GM18519 (cell line): ENCODE results near the gene GABBR2.

ENCODE experiments used
- ATAC-seq: cut with Tn5 transposase; IDR thresholded peaks from one replicate; pipeline ENCODE4 v1.9.1; 2021; ENCODE audit warnings: mild to moderate bottlenecking, moderate library complexity; ENCODE audit not compliant: unreplicated experiment, low FRiP score

The GABBR2 gene

GRCh38 chr9:98708933-98709911 is at the start of gene GABBR2:
TSS of gene GABBR2 (minus strand) at chr9:98708935. CDS start at chr9:98708737, 198 bp downstream.
- no peak for ATAC-seq

DNA sequence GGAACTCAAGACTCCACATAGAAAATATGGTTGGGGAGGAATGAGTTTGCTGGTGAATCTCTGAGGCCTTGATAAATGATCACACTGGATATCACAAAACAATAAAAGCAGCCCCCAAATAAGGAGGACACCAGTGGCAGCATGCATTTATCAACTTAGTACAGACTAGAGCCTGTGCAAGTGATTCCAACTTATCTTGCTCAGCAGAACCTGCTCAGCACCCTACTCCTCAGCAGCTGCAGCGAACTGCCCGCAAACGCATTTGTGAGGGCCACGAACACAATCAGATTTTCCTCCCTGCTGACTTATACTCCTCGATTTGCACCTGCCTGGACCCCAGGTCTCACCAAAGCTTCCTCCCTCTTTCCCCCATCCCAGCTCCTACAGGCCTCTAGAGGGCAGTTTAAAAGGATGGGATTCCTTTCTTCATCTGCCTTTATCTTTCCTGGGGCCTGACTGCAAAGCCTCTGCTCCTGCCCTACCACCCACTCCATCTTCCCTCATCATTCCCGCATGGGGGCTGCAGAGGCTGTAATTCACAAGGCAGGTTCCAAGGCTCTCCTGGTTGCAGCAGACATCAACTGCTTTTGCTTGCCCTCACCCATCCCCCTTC is 46.4 kb upstream of the GABBR2 start:
- ATAC-seq: no peak

DNA sequence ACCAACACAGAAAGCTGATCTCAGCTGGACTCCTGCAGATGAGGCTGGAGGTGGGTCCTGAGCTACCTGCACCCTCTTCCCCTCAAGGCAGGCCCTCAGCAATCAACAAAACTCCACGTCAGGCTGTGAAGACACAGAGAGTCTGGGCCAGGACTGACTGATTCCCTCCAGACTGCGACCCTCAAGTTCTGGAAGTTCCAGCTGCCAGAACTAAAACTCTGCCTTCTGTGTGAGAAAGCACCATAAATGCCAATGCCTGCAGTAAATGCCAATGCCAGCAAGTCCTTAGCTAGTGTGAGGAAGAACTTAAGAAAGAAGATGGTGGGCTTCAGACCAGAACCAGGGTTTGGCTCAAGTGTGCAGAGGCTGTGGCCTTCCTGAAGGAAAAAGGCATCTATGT is 42.5 kb upstream of the GABBR2 start:
- no peak for ATAC-seq

GRCh38 chr9:98750364-98751060 is 41.8 kb upstream of the GABBR2 start:
- no peak for ATAC-seq

DNA sequence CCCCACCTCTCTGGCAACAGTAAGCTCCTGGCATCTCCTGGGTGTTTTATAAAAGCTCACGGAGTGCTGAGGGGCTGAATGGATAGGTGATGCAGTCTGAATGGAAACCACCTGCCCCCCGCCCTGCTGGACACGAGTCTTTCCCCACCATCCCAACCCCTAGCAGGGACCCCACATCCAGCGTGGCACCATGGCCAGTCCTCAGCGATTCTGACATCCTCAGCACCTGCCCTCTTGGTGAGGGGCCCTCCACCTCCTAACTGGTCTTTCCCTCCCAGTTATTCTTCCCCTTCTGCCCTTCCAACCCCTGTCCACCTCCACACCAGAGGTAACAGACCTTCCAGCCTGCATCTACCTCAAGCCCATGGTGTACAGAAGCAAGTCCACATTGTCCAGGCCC is 38.7 kb upstream of the GABBR2 start:
- ATAC-seq: no peak

GRCh38 chr9:98745470-98745869 is 36.7 kb upstream of the GABBR2 start:
- no peak for ATAC-seq

- ATAC-seq: no peak
These were observed 35.3 kb upstream of the GABBR2 start for GRCh38 chr9:98743818-98744611.

DNA sequence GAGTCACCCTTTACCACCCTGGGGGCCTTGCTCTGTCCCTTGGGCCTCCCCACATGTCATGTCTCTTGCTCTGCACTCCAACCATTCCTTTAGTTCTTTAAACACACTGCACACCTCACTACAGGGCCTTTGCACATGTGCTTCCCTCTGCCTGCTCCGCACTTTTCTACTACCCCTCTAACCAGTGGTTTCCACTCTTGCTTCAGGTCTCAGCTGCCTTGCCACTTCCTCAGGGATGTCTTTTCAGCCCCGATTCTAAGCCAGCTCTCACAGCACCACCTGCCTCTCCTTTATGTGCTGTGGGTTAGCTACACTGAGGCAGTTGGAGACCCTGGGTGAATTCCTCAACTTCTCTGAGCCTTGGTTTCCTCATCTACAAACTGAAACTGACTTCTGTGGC is 34.6 kb upstream of the GABBR2 start:
- ATAC-seq: no peak

GRCh38 chr9:98742325-98743280 is 33.9 kb upstream of the GABBR2 start:
- no peak for ATAC-seq

- no peak for ATAC-seq
These were observed 31.6 kb upstream of the GABBR2 start for GRCh38 chr9:98740226-98740881.

DNA sequence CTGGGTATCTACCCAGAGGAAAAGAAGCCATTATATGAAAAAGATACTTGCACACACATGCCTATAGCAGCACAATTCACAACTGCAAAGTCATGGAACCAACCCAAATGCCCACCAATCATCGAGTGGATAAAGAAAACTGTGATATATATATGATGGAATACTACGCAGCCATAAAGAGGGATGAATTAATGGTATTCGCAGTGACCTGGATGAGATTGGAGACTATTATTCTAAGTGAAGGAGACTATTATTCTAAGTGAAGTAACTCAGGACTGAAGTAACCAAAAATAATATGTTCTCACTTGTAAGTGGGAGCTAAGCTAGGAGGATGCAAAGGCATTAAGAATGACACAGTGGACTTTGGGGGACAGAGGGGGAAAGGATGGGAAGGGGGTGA is 30.0 kb upstream of the GABBR2 start:
- no peak for ATAC-seq

DNA sequence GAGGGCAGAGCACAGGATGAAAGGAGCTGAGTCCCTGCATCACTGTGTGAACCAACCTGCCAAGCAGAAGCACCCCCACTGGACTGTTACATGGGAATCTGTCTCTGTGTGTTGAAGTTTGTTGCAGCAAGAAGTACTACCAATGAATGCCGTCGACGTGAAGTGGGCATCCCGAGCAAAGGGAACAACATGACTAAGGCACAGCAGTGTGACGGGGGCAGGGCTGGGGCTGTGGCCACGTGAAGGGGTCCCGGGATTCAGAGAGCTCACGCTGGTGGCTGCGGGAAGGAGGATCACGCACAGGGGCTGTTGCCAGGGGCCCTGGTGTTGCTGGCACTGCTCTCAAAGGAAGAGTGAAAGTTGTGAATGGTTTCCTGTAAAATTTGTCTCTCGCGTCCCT is 27.5 kb upstream of the GABBR2 start:
- no peak for ATAC-seq

DNA sequence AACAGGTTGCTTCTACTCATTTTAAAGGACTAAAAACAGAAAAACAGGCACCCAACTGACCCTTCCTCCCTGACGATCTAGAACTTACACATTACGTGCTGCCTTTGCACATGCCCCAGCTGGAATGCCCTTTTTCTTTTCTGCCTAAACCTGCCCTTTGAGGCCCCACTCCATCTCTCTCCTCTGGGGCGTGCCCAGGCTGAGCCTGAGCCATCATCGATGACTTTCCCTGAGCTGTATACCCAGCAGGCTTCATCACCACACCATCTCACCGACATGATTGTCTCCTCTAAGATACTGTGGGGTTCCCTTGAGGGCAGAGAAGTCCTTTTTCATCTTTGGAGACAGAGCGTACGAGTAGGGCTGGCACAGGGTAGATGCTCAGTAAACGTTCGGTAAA is 24.1 kb upstream of the GABBR2 start:
- ATAC-seq: no peak

GRCh38 chr9:98732091-98732490 is 23.4 kb upstream of the GABBR2 start:
- ATAC-seq: no peak

DNA sequence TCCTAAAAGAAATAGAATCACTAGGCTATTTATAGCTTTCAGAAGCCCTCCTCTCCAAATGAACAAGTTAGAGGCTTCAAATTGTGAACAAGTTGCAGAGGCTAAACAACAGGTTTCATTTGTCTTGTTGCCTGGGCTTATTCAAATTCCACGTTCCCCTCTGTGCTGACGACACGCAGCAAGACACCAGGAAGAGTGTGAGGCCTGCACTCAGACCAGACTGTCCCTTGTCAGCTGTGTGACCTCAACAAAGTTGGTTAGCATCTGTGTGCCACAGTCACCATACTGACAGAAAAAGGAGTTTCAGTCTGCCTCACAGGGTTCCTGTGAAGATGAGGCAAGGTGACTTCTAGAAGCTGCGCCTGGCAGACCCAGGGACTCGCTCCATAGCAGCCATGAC is 22.1 kb upstream of the GABBR2 start:
- no peak for ATAC-seq

DNA sequence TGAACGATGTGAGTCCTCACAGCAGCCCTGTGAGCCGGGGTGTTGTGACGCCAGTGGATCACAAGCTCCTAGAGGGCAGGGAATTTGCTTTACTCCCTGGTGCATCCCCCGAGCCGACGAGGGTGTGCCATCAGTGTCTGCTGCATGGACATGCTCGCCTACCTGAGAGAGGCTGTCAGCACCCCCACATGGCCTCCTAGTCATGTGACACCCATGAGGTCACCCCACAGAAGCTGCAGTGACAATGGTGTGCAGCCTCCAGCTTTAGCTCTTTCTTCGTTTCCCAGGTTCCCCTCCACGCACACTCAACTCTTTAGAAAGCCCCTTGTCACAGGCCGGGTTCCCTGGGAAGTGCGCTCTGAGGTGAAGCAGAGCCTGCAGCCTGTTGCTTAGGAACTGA is 19.8 kb upstream of the GABBR2 start:
- ATAC-seq: no peak

- ATAC-seq: no peak
These were observed 18.7 kb upstream of the GABBR2 start for GRCh38 chr9:98727428-98727827.

GRCh38 chr9:98726735-98727134 is 18.0 kb upstream of the GABBR2 start:
- no peak for ATAC-seq
